DND-41 (cell line): ENCODE data around the gene ST7.

Experiments used
- CTCF ChIP-seq: IDR thresholded peaks from 2 replicates; pipeline ENCODE4 v1.5.1; 2012; ENCODE audit warnings: borderline replicate concordance, low read length, moderate library complexity, mild to moderate bottlenecking; ENCODE audit not compliant: poor library complexity, severe bottlenecking; ENCODE audit errors: extremely low read depth
- EZH2 ChIP-seq: IDR thresholded peaks from 3 replicates; pipeline ENCODE4 v1.6.1; 2012; ENCODE audit warnings: borderline replicate concordance, low read depth, mild to moderate bottlenecking, moderate library complexity, low read length, inconsistent platforms; ENCODE audit not compliant: severe bottlenecking

- no peak for TF ChIP-seq CTCF
- no peak for TF ChIP-seq EZH2
These were observed 211.3 kb downstream of the ST7 start for GRCh38 chr7:117164620-117165019.
